Muscle of leg (tissue), 11 donors: ENCODE measurements around the gene LPO. TPM values are rescaled to one million over a fixed set of nuclear protein-coding genes. Genes with fewer than 3 reads are reported as not detected.
A peak's percentile ranks its signal among the peaks of the same experiment; 100 is the strongest.

ENCODE experiments used
- DNase-seq: peaks from one replicate; pipeline ENCODE4 v3.0.0; 2013
- H3K27ac ChIP-seq: one replicate; pipeline ENCODE4 v1.5.1; 2013; ENCODE audit warnings: mild to moderate bottlenecking, low read length, control low read depth
- H3K27me3 ChIP-seq: one replicate; pipeline ENCODE4 v1.6.1; 2013; ENCODE audit warnings: low read length; ENCODE audit not compliant: control insufficient read depth, insufficient read depth
- H3K36me3 ChIP-seq: one replicate; pipeline ENCODE4 v1.6.1; 2013; ENCODE audit warnings: low read length; ENCODE audit not compliant: control insufficient read depth, insufficient read depth
- H3K4me1 ChIP-seq: one replicate; pipeline ENCODE4 v1.6.1; 2013; ENCODE audit warnings: low read length; ENCODE audit not compliant: control insufficient read depth, insufficient read depth
- H3K4me3 ChIP-seq: one replicate; pipeline ENCODE4 v1.5.1; 2013; ENCODE audit warnings: low read length, control low read depth
- H3K9me3 ChIP-seq: replicated peaks from 2 replicates; pipeline ENCODE4 v1.6.1; 2013; ENCODE audit warnings: low read depth, low read length; ENCODE audit not compliant: control insufficient read depth
- WGBS: methylation state at CpG from one replicate; pipeline ENCODE4 v1.1.5; 2013; ENCODE audit warnings: missing lambda C conversion rate; ENCODE audit not compliant: insufficient coverage; 5-methylcytosine and 5-hydroxymethylcytosine counted together
- polyA plus RNA-seq, 8 donors: library from polyadenylated mRNA; unstranded; fragments of 120-200 nt; gene quantifications; one replicate each; pipeline versions ENCODE4 v1.2.1 to v1.2.3, GENCODE V29; 2013; ENCODE audit warnings: inconsistent platforms in 1 of 8, low replicate concordance in 1 of 8; ENCODE audit not compliant: insufficient read length in 8 of 8, insufficient read depth in 1 of 8
- total RNA-seq: library from RNA; stranded (reverse); fragments of 120-200 nt; gene quantifications from one replicate; pipeline ENCODE4 v1.2.4, GENCODE V29; 2013

LPO gene
- total and polyA plus RNA-seq, 9 donors: 0.05 to 0.40 (median 0.11) TPM; not detected in 2

GRCh38 chr17:58277107-58277801 lies 38.9 kb downstream of the LPO start:
- Histone ChIP-seq H3K9me3 (no peaks in the 10 kb centered on the region), H3K27ac (no peak overlapping the region), H3K4me3 (no peak overlapping the region), H3K27me3 (peaks cover 8% of the 10 kb centered on the region), H3K36me3 (no peaks in the 10 kb centered on the region), H3K4me1 (peaks cover 34% of the 10 kb centered on the region)
- WGBS: no CpG with 5 or more reads among the region's 5 CpGs
- DNase-seq: peak; percentile 25

DNA sequence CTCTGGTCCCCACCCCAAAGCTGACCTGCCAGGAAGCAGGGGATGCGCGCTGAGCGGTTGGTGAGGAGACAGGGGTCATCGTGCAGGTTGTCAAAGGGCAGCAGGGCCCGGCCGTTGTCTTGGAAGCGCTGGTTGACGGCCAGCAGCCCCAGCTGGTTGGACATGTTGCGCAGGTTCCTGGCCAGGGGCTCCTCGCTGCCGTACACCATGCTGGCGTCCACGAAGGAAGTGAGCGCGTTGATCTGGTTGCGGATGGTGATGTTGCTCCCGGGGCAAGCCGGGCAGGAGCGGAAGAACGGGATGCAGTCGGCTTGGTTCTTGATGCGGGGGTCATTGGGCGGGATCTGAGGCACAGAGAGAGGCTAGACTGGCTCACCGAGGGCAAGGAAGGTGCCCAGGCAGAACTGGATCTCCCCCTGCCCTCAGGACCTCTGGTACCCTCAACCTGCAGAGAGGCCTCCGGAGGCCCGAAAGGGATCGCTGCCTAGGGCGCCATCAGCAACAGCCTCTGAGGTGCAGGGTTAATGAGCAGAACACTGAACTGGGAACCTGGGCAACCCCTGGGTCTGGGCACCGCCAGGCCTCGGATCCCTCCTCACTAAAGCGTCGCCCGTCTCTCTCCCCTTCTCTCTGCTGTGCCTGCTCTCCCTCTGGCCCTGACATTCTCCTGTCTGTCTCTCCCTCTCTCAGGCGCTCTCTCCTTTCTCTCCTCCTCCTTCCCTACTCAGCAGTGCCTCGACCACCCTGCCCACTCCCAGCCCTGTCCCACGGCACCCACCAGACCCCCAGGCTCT lies 39.6 kb downstream of the LPO start:
- Histone ChIP-seq H3K9me3 (no peaks in the 10 kb centered on the region), H3K27ac (peak overlapping the region; percentile 63), H3K4me3 (no peak overlapping the region), H3K36me3 (no peaks in the 10 kb centered on the region), H3K27me3 (peaks cover 8% of the 10 kb centered on the region), H3K4me1 (peaks cover 34% of the 10 kb centered on the region)
- 91% methylated on average over 32 of the region's 36 CpGs for WGBS
- no peak for DNase-seq

DNA sequence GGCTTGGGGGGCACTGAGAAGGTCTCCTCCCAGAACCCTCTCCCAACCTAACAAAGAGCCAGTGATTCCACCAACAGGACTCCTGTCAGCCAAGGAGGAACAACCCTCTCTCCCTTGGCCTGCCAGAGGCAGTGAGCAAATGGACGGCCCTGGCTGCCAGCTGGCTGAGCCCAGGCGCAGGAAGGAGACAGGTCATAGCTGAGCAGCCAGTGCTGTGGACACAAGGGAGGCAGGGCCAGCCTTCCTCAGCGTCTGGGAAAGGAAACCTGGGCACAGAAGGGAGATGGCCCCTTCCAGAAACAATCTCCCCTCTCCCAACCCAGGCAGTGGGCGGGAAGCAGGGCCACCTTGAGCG lies 40.3 kb downstream of the LPO start:
- H3K27me3 ChIP-seq: peaks cover 8% of the 10 kb centered on the region
- 11% methylated on average over 5 of the region's 5 CpGs for WGBS
- H3K27ac ChIP-seq: peak overlapping the region; percentile 63
- no peak overlapping the region for H3K4me3 ChIP-seq
- H3K36me3 ChIP-seq: no peaks in the 10 kb centered on the region
- no peak for DNase-seq
- H3K4me1 ChIP-seq: peaks cover 34% of the 10 kb centered on the region
- no peaks in the 10 kb centered on the region for H3K9me3 ChIP-seq

DNA sequence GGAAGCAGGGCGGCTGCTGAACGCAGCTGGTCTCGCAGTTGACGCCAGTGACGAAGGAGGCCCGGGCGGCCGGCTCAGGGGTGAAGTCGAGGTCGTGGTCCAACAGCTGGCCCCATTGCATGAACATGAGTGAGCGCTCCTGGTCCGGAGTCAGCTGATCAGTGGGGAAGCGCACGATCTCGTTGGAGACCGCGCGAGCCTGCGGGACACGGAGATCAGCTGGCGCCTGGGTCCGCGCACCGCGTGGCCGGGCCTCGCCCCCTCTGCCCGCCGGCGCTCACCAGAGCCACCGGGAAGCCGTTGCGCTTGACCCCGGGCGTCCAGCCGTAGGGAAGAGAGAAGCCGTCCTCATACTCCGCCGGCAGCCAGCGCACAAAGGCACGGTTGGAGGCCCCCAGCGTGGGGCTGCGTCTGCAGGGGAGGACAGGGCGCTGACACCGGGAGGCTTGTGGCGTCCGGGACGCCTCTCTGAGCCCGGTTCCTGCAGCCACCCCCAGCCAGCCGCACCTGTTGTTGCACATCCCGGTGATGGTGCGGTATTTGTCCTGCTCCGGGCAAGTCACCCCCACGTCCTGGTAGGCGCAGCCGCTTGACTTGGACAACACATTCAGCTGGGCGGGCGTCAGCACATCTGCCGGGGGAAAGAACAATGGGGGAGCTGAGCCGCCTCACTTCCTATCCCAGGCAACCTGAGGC lies 40.8 kb downstream of the LPO start:
- DNase-seq: peak; percentile 93
- Histone ChIP-seq H3K36me3 (no peaks in the 10 kb centered on the region), H3K4me1 (peaks cover 34% of the 10 kb centered on the region), H3K27ac (peak overlapping the region; percentile 74), H3K27me3 (peaks cover 10% of the 10 kb centered on the region), H3K9me3 (no peaks in the 10 kb centered on the region), H3K4me3 (peak overlapping the region; percentile 30)
- WGBS: 11% methylated on average over 55 of the region's 60 CpGs

- Histone ChIP-seq H3K36me3 (no peaks in the 10 kb centered on the region), H3K4me1 (peaks cover 34% of the 10 kb centered on the region), H3K27ac (peak overlapping the region; percentile 74), H3K27me3 (peaks cover 12% of the 10 kb centered on the region), H3K9me3 (no peaks in the 10 kb centered on the region), H3K4me3 (no peak overlapping the region)
- DNase-seq: no peak
- WGBS: 67% methylated on average over 15 of the region's 16 CpGs
Observed at GRCh38 chr17:58279736-58280479, 41.5 kb downstream of the LPO start.

DNA sequence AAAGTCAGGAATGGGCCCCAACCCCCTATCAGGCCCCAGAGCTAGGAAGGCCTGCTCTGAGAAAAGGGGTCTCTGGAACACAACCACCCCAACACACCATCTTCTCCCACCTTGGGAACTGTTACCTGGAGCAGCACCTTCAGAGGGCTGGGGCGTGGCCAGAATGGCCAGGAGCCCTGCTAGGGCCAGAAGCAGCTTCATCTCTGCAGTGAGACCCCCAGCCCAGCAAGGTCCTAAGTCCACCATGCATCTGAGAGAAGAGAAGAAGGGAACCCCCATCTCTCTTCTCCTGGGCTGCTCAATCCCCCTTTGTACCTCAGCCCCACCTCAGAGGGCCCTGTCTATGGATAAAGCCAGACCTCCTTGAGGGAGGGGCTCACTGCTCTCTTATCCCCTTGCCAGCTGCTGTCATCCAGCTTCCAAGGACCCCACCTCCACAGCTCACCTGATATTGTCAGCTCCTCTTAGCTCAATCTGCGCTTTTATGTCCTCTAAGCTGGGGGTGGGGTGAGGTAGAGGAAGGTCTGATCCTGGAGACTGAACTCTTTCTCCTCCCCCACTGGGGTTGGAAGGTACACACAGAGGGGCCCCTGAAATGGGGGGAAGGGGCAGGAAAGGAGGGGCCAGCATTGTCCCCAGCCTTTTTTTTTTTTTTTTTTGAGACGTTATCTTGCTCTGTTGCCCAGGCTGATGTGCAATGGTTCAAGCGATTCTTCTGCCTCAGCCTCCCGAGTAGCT lies 42.3 kb downstream of the LPO start, which contains the start of gene MPO:
Gene MPO (minus strand): TSS at position 456 of the 738 bp plus-strand sequence. CDS start 177 bp downstream, at position 279.
- no peaks in the 10 kb centered on the region for H3K9me3 ChIP-seq
- no peak within 1 kb of the TSS for H3K4me3 ChIP-seq
- 83% methylated on average over 1 of the region's 5 CpGs for WGBS
- H3K36me3 ChIP-seq: no peaks in the 10 kb centered on the region
- H3K27me3 ChIP-seq: peaks cover 10% of the 10 kb centered on the region
- no peak for DNase-seq
- peaks cover 34% of the 10 kb centered on the region for H3K4me1 ChIP-seq
- H3K27ac ChIP-seq: peak within 1 kb of the TSS; percentile 74

DNA sequence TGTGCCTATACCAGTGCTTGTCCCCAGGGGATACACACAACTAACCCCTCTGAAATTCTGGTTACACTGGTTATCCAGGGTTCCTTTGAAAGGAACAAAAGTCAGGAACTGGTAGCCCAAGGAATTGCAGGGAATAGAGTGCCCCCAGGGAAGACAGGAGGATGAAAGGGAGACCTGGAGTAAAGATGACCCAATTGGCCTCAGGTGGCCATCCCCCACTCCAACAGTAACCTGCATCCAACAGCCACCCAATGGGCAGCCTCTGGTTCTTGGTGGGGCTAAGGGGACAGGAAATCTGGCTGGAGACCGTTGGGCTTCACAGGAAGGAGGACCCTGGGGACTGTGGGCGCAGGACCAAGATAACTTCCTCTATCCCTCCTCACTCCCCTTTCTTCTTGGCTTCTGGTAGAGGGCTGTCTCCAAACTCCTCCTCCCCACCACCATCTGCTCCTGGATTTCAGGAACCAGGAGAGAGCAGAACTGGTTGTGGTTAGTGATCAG lies 43.2 kb downstream of the LPO start:
- Histone ChIP-seq H3K36me3 (no peaks in the 10 kb centered on the region), H3K9me3 (no peaks in the 10 kb centered on the region), H3K4me3 (no peak overlapping the region), H3K4me1 (peaks cover 34% of the 10 kb centered on the region), H3K27me3 (peaks cover 10% of the 10 kb centered on the region), H3K27ac (no peak overlapping the region)
- peak; percentile 47 for DNase-seq
- no CpG with 5 or more reads among the region's 2 CpGs for WGBS

DNA sequence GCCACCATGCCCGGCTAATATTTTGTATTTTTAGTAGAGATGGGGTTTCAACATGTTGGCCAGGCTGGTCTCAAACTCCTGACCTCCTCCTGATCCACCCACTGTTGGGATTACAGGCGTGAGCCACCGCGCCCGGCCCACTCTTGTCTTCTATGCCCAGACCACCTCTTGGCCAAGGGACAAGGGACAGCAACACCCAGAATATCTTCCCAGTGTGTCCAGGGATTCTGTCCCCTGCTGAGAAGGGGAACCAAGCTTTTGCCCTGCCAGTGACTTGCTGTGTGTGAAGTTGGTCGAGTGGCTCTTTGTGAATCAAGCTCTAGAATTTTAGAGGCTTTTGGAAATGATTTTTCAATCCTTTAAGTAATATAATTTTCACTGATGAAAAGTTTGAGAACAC lies 44.1 kb downstream of the LPO start:
- DNase-seq: no peak
- Histone ChIP-seq H3K4me1 (peaks cover 32% of the 10 kb centered on the region), H3K9me3 (no peaks in the 10 kb centered on the region), H3K27me3 (peaks cover 12% of the 10 kb centered on the region), H3K27ac (no peak overlapping the region), H3K4me3 (no peak overlapping the region), H3K36me3 (no peaks in the 10 kb centered on the region)
- no CpG with 5 or more reads among the region's 6 CpGs for WGBS
